Activated CD8-positive, alpha-beta memory T cell treated with anti-CD3 and anti-CD28 coated beads, Interleukin-2, amount 10 ng/mL, durations not matched to agents 7 days and 5 days (primary cell): Measurements from ENCODE around the gene ATOX1. TPM values are rescaled to one million over a fixed set of nuclear protein-coding genes. Genes with fewer than 3 reads are reported as not detected.

Experiments
- ATAC-seq: fragments of 150-1000 bp; cut with Tn5 transposase; one replicate; pipeline ENCODE4 v1.10.0; 2021; ENCODE audit warnings: moderate library complexity
- CTCF ChIA-PET: fragments of 350-600 bp; sonication (Branson Sonifier 250); formaldehyde crosslinking; loops from one replicate; lab custom pipeline; 2021; ENCODE audit warnings: antibody characterized with exemption; lab: Charles Lee
- DNase-seq: peaks from one replicate; pipeline ENCODE4 v3.0.0-alpha.2; 2020
- H3K27ac Mint-ChIP-seq: one replicate; pipeline ENCODE4 v1.8.0; 2021; ENCODE audit warnings: mild to moderate bottlenecking, mixed read lengths
- H3K27me3 Mint-ChIP-seq: one replicate; pipeline ENCODE4 v1.8.0; 2021; ENCODE audit warnings: mixed read lengths
- H3K36me3 Mint-ChIP-seq: one replicate; pipeline ENCODE4 v1.8.0; 2021; ENCODE audit warnings: mild to moderate bottlenecking, mixed read lengths
- H3K4me1 Mint-ChIP-seq: one replicate; pipeline ENCODE4 v1.8.0; 2021; ENCODE audit warnings: mixed read lengths
- H3K4me3 Mint-ChIP-seq: one replicate; pipeline ENCODE4 v1.8.0; 2021; ENCODE audit warnings: mild to moderate bottlenecking, moderate library complexity, mixed read lengths
- H3K9me3 Mint-ChIP-seq: one replicate; pipeline ENCODE4 v1.8.0; 2022; ENCODE audit warnings: low read depth, mixed read lengths
- total RNA-seq, 2 experiments: library from RNA; stranded (reverse); gene quantifications; one replicate each; pipeline ENCODE4 v1.2.3, GENCODE V29; 2021

Gene ATOX1
- total RNA-seq, 2 experiments from 2014 or later: 72.6 to 78.1 TPM

GRCh38 chr5:151779531-151780125, 21.2 kb upstream of the ATOX1 start:
- Mint-ChIP-seq H3K4me3 (no peak overlapping the region), H3K9me3 (no peaks in the 10 kb centered on the region), H3K4me1 (peaks cover 75% of the 10 kb centered on the region), H3K36me3 (peaks cover 44% of the 10 kb centered on the region), H3K27me3 (no peaks in the 10 kb centered on the region), H3K27ac (no peak overlapping the region)
- no peak for ATAC-seq
- DNase-seq: no peak
- CTCF ChIA-PET: no interaction called here

- CTCF ChIA-PET: interaction anchor here (0.8 to 6.4 kb wide), 6 partner anchors 10 to 123 kb away, joined by 3 to 51 read pairs (median 4); no protein-coding TSS in a partner anchor
- Mint-ChIP-seq H3K4me1 (peaks cover 57% of the 10 kb centered on the region), H3K4me3 (peak overlapping the region; percentile 83), H3K36me3 (peaks cover 45% of the 10 kb centered on the region), H3K9me3 (no peaks in the 10 kb centered on the region), H3K27me3 (no peaks in the 10 kb centered on the region), H3K27ac (no peak overlapping the region)
- DNase-seq (no peak), ATAC-seq (no peak)
Observed at GRCh38 chr5:151775025-151775606, 16.7 kb upstream of the ATOX1 start.

DNA sequence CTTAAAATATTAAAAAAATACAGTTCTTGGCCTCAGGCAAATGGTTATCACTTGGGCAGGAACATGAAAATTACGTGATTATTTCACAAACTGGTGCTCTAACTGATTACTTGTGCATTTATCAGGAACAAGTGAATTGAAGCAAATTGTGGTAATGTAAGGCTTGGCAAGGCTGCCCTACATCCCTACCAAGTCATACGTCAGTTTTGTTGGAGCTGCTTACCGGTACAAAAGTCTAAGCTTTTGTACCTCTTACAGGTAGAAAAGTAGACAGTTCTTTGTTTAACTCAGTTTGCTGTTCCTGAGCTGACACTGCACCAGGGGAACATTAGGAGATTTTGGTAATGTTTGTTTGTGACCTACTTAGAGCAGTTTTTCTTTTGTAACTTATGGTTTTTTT, 15.5 kb upstream of the ATOX1 start:
- ATAC-seq (no peak), DNase-seq (no peak)
- CTCF ChIA-PET: interaction anchor here (1.2 to 6.4 kb wide), 9 partner anchors 8 to 326 kb away, joined by 3 to 51 read pairs (median 5); partner anchors contain the start of gene SLC36A1
- peak overlapping the region; percentile 71 for H3K27ac Mint-ChIP-seq
- no peaks in the 10 kb centered on the region for H3K9me3 Mint-ChIP-seq
- H3K4me3 Mint-ChIP-seq: peak overlapping the region; percentile 83
- peaks cover 41% of the 10 kb centered on the region for H3K36me3 Mint-ChIP-seq
- H3K4me1 Mint-ChIP-seq: peaks cover 49% of the 10 kb centered on the region
- no peaks in the 10 kb centered on the region for H3K27me3 Mint-ChIP-seq

DNA sequence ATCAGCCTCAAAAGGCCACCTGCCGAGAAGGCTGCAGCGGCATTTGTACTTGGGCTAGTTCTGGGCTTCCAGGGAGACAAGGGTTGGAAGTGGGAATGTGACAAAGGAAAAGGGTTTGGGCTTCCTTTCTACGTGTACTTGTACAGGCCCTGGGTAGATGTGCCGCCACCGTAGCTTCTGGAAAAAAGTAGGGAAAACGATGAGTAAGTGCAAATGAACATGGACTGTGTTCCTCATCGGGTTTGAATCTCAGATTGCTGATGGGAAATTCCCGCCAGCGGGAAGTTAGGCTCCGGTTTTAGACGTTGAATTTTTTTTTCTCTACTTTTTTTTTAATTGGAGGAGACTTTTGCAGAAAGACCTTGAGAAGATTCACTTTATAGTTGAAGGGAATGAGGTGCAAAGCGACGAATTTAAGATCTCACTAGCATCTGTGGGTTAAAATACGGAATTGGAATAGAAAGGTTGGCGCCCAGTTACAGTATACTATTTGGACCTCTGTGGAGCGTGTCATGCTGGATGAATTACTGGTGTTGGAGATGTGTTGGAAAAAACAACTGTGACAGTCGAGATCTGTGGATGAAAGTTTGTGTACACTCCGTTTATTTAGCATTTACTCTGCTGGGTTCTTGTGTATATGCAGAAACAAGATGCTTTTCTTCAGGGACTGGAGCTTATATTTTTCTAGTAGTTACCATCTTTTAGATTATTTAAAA, 14.6 kb upstream of the ATOX1 start:
- H3K4me1 Mint-ChIP-seq: peaks cover 46% of the 10 kb centered on the region
- H3K27ac Mint-ChIP-seq: peak overlapping the region; percentile 92
- no peaks in the 10 kb centered on the region for H3K9me3 Mint-ChIP-seq
- no peak for ATAC-seq
- no peak for DNase-seq
- H3K27me3 Mint-ChIP-seq: no peaks in the 10 kb centered on the region
- H3K36me3 Mint-ChIP-seq: peaks cover 35% of the 10 kb centered on the region
- CTCF ChIA-PET: interaction anchor here (1.2 to 6.4 kb wide), 7 partner anchors 7 to 325 kb away, joined by 3 to 51 read pairs (median 20); partner anchors contain the start of genes ATOX1 and SLC36A1
- H3K4me3 Mint-ChIP-seq: peak overlapping the region; percentile 83

DNA sequence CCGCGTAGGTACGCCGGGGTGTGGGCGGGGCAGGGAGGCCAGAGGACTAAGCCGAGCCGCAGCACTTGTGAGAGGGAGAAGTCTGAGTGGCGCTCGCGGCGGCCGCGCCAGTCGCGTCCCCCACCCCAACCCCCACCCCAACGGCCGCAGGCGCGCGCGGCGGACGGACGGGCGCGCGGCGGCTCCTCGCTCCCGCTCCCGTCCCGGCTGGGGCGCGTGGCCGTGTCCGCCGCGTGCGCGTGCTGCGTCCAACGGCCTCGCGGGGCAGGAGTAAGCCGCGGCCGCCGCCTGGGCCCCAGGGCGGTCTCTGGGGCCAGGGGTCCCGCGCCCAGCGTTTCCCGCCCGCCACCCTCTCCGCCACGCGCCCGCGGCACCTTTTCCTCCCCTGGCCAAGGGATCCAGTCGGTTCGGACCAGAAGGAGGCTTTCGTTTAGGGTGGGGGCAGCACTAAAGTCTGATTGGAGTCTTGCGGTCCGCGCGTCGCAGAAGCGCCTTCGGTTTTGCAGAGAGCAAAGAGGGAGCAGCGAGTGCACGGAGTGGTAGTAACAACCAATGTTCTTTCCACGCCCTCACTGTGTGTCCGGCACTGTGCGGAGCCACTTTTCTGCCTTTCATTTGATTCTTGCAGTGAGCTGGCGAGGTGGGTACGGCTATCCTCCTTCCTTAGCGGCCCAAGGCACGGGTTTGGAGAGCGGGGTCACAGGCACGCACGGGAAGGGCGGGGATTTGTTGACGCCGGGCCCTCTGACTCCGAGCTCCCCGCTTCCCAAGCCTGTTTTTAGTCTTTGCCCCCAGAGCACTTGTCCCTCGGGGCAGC, 13.8 kb upstream of the ATOX1 start:
- CTCF ChIA-PET: interaction anchor here (1.2 to 6.4 kb wide), 10 partner anchors 12 to 548 kb away, joined by 3 to 51 read pairs (median 18); partner anchors contain the start of genes ATOX1, CCDC69 and SLC36A1
- no peaks in the 10 kb centered on the region for H3K9me3 Mint-ChIP-seq
- H3K27me3 Mint-ChIP-seq: no peaks in the 10 kb centered on the region
- ATAC-seq (peak; percentile 4), DNase-seq (peak; percentile 73)
- H3K4me3 Mint-ChIP-seq: peak overlapping the region; percentile 83
- H3K27ac Mint-ChIP-seq: peak overlapping the region; percentile 92
- peaks cover 27% of the 10 kb centered on the region for H3K36me3 Mint-ChIP-seq
- H3K4me1 Mint-ChIP-seq: peaks cover 39% of the 10 kb centered on the region

GRCh38 chr5:151771259-151772028, 13.0 kb upstream of the ATOX1 start, which contains the start of gene G3BP1:
Gene G3BP1, plus strand, starts transcription at chr5:151771954. Its CDS starts 14,667 bp downstream, at chr5:151786621.
- DNase-seq: peak; percentile 100
- Mint-ChIP-seq H3K27ac (peak within 1 kb of the TSS; percentile 92), H3K27me3 (no peaks in the 10 kb centered on the region), H3K36me3 (peaks cover 23% of the 10 kb centered on the region), H3K9me3 (no peaks in the 10 kb centered on the region), H3K4me3 (peak within 1 kb of the TSS; percentile 83), H3K4me1 (peaks cover 34% of the 10 kb centered on the region)
- CTCF ChIA-PET: interaction anchor here (0.6 to 6.4 kb wide), 23 partner anchors 10 to 559 kb away, joined by 3 to 51 read pairs (median 4); partner anchors contain the start of genes ATOX1, CCDC69 and SLC36A1
- ATAC-seq: peak; percentile 82

GRCh38 chr5:151770383-151771258, 12.2 kb upstream of the ATOX1 start:
- no peak overlapping the region for H3K27ac Mint-ChIP-seq
- no peaks in the 10 kb centered on the region for H3K9me3 Mint-ChIP-seq
- H3K4me3 Mint-ChIP-seq: no peak overlapping the region
- H3K4me1 Mint-ChIP-seq: peaks cover 26% of the 10 kb centered on the region
- ATAC-seq: peak; percentile 32
- H3K36me3 Mint-ChIP-seq: peaks cover 17% of the 10 kb centered on the region
- H3K27me3 Mint-ChIP-seq: no peaks in the 10 kb centered on the region
- CTCF ChIA-PET: interaction anchor here (0.6 to 6.4 kb wide), 24 partner anchors 9 to 558 kb away, joined by 3 to 51 read pairs (median 4); partner anchors contain the start of genes ATOX1, CCDC69 and SLC36A1
- DNase-seq: peak; percentile 48

- CTCF ChIA-PET: interaction anchor here (1.2 kb wide), 2 partner anchors 106 to 108 kb away, joined by 3 to 4 read pairs; no protein-coding TSS in a partner anchor
- H3K36me3 Mint-ChIP-seq: no peaks in the 10 kb centered on the region
- peaks cover 7% of the 10 kb centered on the region for H3K4me1 Mint-ChIP-seq
- no peaks in the 10 kb centered on the region for H3K9me3 Mint-ChIP-seq
- no peak for ATAC-seq
- DNase-seq: no peak
- no peak overlapping the region for H3K27ac Mint-ChIP-seq
- no peaks in the 10 kb centered on the region for H3K27me3 Mint-ChIP-seq
- H3K4me3 Mint-ChIP-seq: no peak overlapping the region
Observed at GRCh38 chr5:151766975-151767374, 8.5 kb upstream of the ATOX1 start.

- Mint-ChIP-seq H3K9me3 (no peaks in the 10 kb centered on the region), H3K4me1 (peaks cover 3% of the 10 kb centered on the region), H3K27me3 (no peaks in the 10 kb centered on the region), H3K27ac (no peak overlapping the region), H3K36me3 (no peaks in the 10 kb centered on the region), H3K4me3 (no peak overlapping the region)
- CTCF ChIA-PET: interaction anchor here (1.3 to 2.4 kb wide), 3 partner anchors 9 to 106 kb away, joined by 3 to 10 read pairs (median 4); no protein-coding TSS in a partner anchor
- ATAC-seq (no peak), DNase-seq (no peak)
Observed at GRCh38 chr5:151764801-151765200, 6.4 kb upstream of the ATOX1 start.

GRCh38 chr5:151758141-151758429, 346 bp downstream of the ATOX1 start:
- CTCF ChIA-PET: interaction anchor here (0.6 to 6.1 kb wide), 6 partner anchors 14 to 311 kb away, joined by 3 to 33 read pairs (median 5); partner anchors contain the start of genes G3BP1 and SLC36A1
- DNase-seq: no peak
- peak; percentile 40 for ATAC-seq
- Mint-ChIP-seq H3K4me3 (peak overlapping the region; percentile 90), H3K36me3 (peaks cover 5% of the 10 kb centered on the region), H3K27ac (peak overlapping the region; percentile 87), H3K4me1 (peaks cover 31% of the 10 kb centered on the region), H3K9me3 (no peaks in the 10 kb centered on the region), H3K27me3 (no peaks in the 10 kb centered on the region)
